HepG2 (cell line): ENCODE data around the gene SLC8B1. TPM values are rescaled to one million over a fixed set of nuclear protein-coding genes. Genes with fewer than 3 reads are reported as not detected.

ENCODE experiments used
- AHR ChIP-seq: IDR thresholded peaks from 2 replicates; pipeline ENCODE4 v1.6.1; 2018; ENCODE audit warnings: missing genetic modification reagents, missing compliant biosample characterization
- ATF1 ChIP-seq: IDR thresholded peaks from 2 replicates; pipeline ENCODE4 v1.6.1; 2016; ENCODE audit warnings: mild to moderate bottlenecking, control low read depth
- GPN1 ChIP-seq: sonication (generic); formaldehyde crosslinking; IDR thresholded peaks from 2 replicates; pipeline ENCODE4 v1.5.1; 2020; ENCODE audit warnings: missing genetic modification reagents, borderline replicate concordance
- JUNB ChIP-seq: sonication (generic); formaldehyde crosslinking; IDR thresholded peaks from 2 replicates; pipeline ENCODE4 v1.8.0; 2022; ENCODE audit warnings: missing genetic modification reagents, mild to moderate bottlenecking, borderline replicate concordance
- NFKB2 ChIP-seq: sonication (generic); formaldehyde crosslinking; IDR thresholded peaks from 2 replicates; pipeline ENCODE4 v1.4.0; 2020; ENCODE audit warnings: missing genetic modification reagents, borderline replicate concordance
- SMAD3 ChIP-seq: sonication (generic); formaldehyde crosslinking; IDR thresholded peaks from 2 replicates; pipeline ENCODE4 v1.4.0; 2020; ENCODE audit warnings: missing genetic modification reagents
- SRF ChIP-seq: IDR thresholded peaks from 2 replicates; pipeline ENCODE4 v1.6.1; 2011; ENCODE audit warnings: mild to moderate bottlenecking, low read depth, low read length, moderate library complexity
- SSRP1 ChIP-seq: IDR thresholded peaks from 2 replicates; pipeline ENCODE4 v1.6.1; 2016; ENCODE audit warnings: control low read depth
- TCF12 ChIP-seq, 2 experiments: fragments of 450-650 bp in 1 of 2; sonication (generic) in 1 of 2; formaldehyde crosslinking in 1 of 2; IDR thresholded peaks; 2 replicates each; pipeline versions ENCODE4 v1.6.1 to v1.8.0; 2017 to 2022; ENCODE audit warnings: antibody characterized with exemption in 1 of 2, mild to moderate bottlenecking in 1 of 2, missing genetic modification reagents in 1 of 2, moderate library complexity in 1 of 2
- U2AF1 ChIP-seq: fragments of 200-400 bp; formaldehyde crosslinking; optimal IDR thresholded peaks from 2 replicates; pipeline ENCODE3; 2017; ENCODE audit warnings: mild to moderate bottlenecking, low read depth, low read length
- YY1 ChIP-seq: IDR thresholded peaks from 2 replicates; pipeline ENCODE4 v1.6.1; 2011; ENCODE audit warnings: low read length, low read depth, moderate library complexity, mild to moderate bottlenecking; ENCODE audit not compliant: insufficient read depth, insufficient replicate concordance
- ZNF235 ChIP-seq: sonication (generic); formaldehyde crosslinking; IDR thresholded peaks from 2 replicates; pipeline ENCODE4 v1.8.1; 2023; ENCODE audit warnings: mild to moderate bottlenecking, missing genetic modification reagents, borderline replicate concordance
- ZNF598 ChIP-seq: sonication (generic); formaldehyde crosslinking; IDR thresholded peaks from 2 replicates; pipeline ENCODE4 v1.5.1; 2020; ENCODE audit warnings: mild to moderate bottlenecking, missing genetic modification reagents, borderline replicate concordance
- ZSCAN9 ChIP-seq: IDR thresholded peaks from 2 replicates; pipeline ENCODE4 v1.6.1; 2016; ENCODE audit warnings: borderline replicate concordance
- polyA plus RNA-seq, 8 experiments: library from polyadenylated mRNA; depleted of rRNA in 3 of 8; stranded (reverse) in 7 of 8; unstranded in 1 of 8; fragments of >200 nt; fragmentation: Illumina TruSeq in 4 of 8; extraction: Trizol in 4 of 8; gene quantifications; 2 replicates each; pipeline versions ENCODE4 v1.2.1 to v1.2.3, GENCODE V29; 2011 to 2016; ENCODE audit warnings: low read depth in 4 of 8, missing spikeins in 1 of 8, mixed read lengths in 1 of 8; ENCODE audit not compliant: insufficient read depth in 1 of 8
- total RNA-seq, 5 experiments: library from RNA; depleted of rRNA; stranded (reverse); fragments of >200 nt; fragmentation: Illumina TruSeq; extraction: Trizol; gene quantifications; 2 replicates each; pipeline ENCODE4 v1.2.3, GENCODE V29; 2016; ENCODE audit warnings: low read depth in 1 of 5
- TF ChIP-seq, protein P1 (sequence below): sonication (generic); formaldehyde crosslinking; IDR thresholded peaks from 2 replicates; pipeline ENCODE4 v1.4.0; 2020; ENCODE audit warnings: missing genetic modification reagents
- TF ChIP-seq, protein P2 (sequence below): sonication (generic); formaldehyde crosslinking; IDR thresholded peaks from 2 replicates; pipeline ENCODE4 v1.9.0; 2022; ENCODE audit warnings: low read depth, missing genetic modification reagents
- TF ChIP-seq, protein P3 (sequence below): sonication (generic); formaldehyde crosslinking; IDR thresholded peaks from 2 replicates; pipeline ENCODE4 v1.9.0; 2021; ENCODE audit warnings: missing genetic modification reagents, borderline replicate concordance
- TF ChIP-seq, protein P4 (sequence below): sonication (generic); formaldehyde crosslinking; IDR thresholded peaks from 2 replicates; pipeline ENCODE4 v1.4.0; 2020; ENCODE audit warnings: missing genetic modification reagents

SLC8B1 gene
- total and polyA plus RNA-seq, 2 of the 13 experiments (the other 11 are each of a cell fraction or from before 2014, with no cell fraction given) = 6.8 to 8.0 TPM

DNA sequence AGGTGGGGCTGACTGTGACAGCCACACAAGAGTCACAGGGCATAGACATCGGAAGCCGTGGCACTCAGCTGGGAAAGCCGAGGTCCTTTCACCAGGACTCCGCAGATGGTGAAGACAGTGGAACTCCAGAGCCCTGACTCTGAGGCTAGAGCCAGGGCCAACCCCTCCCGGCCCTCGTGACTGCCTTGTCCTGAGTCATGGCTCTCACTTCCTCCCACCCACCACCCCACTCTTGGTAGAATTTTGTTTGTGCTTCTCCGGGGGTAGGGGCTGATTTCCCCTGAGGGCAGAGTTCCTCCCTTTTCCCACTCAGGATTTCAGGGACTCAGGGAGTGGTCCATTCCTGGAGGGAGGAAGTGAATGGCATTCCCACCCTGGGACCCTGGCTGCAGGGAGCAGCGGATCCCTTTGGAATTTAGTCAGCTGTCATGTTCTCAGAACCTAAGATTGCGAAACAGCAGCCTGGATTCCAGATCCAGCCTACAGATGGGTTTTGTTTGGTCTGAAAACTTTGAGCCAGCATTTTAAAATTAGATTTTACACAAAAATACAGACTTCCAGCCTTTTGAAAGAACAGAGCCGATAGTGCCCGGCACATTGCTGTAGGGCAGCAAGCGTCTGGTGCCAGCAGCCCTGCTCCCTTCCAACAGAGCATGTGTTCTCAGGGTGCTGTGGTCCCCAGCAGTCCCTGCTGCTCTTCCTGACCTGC is 62.9 kb downstream of the SLC8B1 start (continued):
- no peak for TF ChIP-seq YY1
- TF ChIP-seq, protein P1, sequence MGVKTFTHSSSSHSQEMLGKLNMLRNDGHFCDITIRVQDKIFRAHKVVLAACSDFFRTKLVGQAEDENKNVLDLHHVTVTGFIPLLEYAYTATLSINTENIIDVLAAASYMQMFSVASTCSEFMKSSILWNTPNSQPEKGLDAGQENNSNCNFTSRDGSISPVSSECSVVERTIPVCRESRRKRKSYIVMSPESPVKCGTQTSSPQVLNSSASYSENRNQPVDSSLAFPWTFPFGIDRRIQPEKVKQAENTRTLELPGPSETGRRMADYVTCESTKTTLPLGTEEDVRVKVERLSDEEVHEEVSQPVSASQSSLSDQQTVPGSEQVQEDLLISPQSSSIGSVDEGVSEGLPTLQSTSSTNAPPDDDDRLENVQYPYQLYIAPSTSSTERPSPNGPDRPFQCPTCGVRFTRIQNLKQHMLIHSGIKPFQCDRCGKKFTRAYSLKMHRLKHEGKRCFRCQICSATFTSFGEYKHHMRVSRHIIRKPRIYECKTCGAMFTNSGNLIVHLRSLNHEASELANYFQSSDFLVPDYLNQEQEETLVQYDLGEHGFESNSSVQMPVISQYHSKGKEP (CRISPR knock-in tag) = no peak
- TF ChIP-seq ZNF598 (CRISPR knock-in tag) = no peak
- no peak for TF ChIP-seq ZNF235 (CRISPR knock-in tag)
- no peak for TF ChIP-seq TCF12 (IDR thresholded peaks at IDR 0.05)
- no peak for TF ChIP-seq TCF12 (CRISPR knock-in tag; IDR thresholded peaks at IDR 0.05)
- TF ChIP-seq, protein P2, sequence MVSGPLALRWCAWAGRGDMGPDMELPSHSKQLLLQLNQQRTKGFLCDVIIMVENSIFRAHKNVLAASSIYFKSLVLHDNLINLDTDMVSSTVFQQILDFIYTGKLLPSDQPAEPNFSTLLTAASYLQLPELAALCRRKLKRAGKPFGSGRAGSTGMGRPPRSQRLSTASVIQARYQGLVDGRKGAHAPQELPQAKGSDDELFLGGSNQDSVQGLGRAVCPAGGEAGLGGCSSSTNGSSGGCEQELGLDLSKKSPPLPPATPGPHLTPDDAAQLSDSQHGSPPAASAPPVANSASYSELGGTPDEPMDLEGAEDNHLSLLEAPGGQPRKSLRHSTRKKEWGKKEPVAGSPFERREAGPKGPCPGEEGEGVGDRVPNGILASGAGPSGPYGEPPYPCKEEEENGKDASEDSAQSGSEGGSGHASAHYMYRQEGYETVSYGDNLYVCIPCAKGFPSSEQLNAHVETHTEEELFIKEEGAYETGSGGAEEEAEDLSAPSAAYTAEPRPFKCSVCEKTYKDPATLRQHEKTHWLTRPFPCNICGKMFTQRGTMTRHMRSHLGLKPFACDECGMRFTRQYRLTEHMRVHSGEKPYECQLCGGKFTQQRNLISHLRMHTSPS = no peak
- TF ChIP-seq U2AF1 = no peak
- TF ChIP-seq, protein P3, sequence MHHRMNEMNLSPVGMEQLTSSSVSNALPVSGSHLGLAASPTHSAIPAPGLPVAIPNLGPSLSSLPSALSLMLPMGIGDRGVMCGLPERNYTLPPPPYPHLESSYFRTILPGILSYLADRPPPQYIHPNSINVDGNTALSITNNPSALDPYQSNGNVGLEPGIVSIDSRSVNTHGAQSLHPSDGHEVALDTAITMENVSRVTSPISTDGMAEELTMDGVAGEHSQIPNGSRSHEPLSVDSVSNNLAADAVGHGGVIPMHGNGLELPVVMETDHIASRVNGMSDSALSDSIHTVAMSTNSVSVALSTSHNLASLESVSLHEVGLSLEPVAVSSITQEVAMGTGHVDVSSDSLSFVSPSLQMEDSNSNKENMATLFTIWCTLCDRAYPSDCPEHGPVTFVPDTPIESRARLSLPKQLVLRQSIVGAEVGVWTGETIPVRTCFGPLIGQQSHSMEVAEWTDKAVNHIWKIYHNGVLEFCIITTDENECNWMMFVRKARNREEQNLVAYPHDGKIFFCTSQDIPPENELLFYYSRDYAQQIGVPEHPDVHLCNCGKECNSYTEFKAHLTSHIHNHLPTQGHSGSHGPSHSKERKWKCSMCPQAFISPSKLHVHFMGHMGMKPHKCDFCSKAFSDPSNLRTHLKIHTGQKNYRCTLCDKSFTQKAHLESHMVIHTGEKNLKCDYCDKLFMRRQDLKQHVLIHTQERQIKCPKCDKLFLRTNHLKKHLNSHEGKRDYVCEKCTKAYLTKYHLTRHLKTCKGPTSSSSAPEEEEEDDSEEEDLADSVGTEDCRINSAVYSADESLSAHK = no peak
- TF ChIP-seq, protein P4, sequence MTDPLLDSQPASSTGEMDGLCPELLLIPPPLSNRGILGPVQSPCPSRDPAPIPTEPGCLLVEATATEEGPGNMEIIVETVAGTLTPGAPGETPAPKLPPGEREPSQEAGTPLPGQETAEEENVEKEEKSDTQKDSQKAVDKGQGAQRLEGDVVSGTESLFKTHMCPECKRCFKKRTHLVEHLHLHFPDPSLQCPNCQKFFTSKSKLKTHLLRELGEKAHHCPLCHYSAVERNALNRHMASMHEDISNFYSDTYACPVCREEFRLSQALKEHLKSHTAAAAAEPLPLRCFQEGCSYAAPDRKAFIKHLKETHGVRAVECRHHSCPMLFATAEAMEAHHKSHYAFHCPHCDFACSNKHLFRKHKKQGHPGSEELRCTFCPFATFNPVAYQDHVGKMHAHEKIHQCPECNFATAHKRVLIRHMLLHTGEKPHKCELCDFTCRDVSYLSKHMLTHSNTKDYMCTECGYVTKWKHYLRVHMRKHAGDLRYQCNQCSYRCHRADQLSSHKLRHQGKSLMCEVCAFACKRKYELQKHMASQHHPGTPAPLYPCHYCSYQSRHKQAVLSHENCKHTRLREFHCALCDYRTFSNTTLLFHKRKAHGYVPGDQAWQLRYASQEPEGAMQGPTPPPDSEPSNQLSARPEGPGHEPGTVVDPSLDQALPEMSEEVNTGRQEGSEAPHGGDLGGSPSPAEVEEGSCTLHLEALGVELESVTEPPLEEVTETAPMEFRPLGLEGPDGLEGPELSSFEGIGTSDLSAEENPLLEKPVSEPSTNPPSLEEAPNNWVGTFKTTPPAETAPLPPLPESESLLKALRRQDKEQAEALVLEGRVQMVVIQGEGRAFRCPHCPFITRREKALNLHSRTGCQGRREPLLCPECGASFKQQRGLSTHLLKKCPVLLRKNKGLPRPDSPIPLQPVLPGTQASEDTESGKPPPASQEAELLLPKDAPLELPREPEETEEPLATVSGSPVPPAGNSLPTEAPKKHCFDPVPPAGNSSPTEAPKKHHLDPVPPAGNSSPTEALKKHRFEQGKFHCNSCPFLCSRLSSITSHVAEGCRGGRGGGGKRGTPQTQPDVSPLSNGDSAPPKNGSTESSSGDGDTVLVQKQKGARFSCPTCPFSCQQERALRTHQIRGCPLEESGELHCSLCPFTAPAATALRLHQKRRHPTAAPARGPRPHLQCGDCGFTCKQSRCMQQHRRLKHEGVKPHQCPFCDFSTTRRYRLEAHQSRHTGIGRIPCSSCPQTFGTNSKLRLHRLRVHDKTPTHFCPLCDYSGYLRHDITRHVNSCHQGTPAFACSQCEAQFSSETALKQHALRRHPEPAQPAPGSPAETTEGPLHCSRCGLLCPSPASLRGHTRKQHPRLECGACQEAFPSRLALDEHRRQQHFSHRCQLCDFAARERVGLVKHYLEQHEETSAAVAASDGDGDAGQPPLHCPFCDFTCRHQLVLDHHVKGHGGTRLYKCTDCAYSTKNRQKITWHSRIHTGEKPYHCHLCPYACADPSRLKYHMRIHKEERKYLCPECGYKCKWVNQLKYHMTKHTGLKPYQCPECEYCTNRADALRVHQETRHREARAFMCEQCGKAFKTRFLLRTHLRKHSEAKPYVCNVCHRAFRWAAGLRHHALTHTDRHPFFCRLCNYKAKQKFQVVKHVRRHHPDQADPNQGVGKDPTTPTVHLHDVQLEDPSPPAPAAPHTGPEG = no peak
- no peak for TF ChIP-seq AHR (CRISPR knock-in tag)
- no peak for TF ChIP-seq SMAD3 (CRISPR knock-in tag)
- TF ChIP-seq SRF = no peak
- no peak for TF ChIP-seq GPN1 (CRISPR knock-in tag)
- TF ChIP-seq ATF1 = 0 out of 2 replicates have a peak, but pooled peaks have one; percentile 11
- TF ChIP-seq ZSCAN9 (CRISPR knock-in tag) = 0 out of 2 replicates have a peak, but pooled peaks have one; percentile 47
- no peak for TF ChIP-seq JUNB (CRISPR knock-in tag)
- no peak for TF ChIP-seq SSRP1
- TF ChIP-seq NFKB2 (CRISPR knock-in tag) = no peak
